ENCODE results near the gene C1orf141.
A peak's percentile ranks its signal among the peaks of the same experiment; 100 is the strongest.
"Not testable (repeated sequence)": the region's sequence is repeated elsewhere in the genome, so short reads cannot be mapped to it uniquely, and the experiment has no call there.

C1orf141 gene

DNA sequence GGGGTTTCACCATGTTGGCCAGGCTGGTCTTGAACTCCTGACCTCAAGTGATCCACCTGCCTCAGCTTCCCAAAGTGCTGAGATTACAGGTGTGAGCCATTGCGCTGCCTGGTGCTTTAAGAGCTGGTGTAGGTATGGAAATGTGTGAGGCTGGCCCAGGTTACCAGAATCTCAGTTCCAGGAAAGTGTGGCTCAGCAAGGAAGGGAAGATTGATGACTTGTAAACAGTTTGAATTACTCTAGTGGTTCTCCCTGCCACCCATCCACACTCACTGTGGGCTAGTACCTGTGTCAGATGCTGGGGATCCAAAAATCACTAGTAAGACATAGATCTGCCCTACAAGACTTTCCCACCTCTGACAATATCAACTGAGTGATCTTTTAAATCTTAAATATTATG, 46.3 kb downstream of the C1orf141 start:
- no peak for TF ChIP-seq ZNF274 (IDR thresholded peaks at IDR 0.05; ENCODE audit: low read depth, low read length)
- H3K4me3 ChIP-seq (ENCODE audit: low read length), result no peak overlapping the region

DNA sequence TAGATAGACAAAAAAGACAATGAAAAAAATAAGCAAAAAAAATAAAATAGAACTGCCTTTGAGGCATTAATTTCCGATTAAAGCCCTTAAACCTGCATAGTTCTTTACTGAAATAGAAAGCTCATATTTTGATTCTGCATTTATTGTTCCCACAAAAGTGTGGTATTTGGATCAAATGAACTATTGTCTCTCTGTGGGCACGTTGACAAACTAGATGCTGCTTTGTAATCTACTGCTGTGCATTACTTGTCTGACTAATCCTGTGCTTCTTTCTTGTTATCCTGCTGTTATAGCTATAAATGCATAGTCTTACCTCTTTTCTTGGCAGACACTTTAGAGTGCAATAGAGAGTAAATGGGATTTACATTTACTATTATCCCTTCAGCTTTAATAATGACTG, 49.4 kb downstream of the C1orf141 start:
- TF ChIP-seq ZNF274 (IDR thresholded peaks at IDR 0.05; ENCODE audit: low read depth, low read length), result no peak
- no peak overlapping the region for H3K4me3 ChIP-seq (ENCODE audit: low read length)

DNA sequence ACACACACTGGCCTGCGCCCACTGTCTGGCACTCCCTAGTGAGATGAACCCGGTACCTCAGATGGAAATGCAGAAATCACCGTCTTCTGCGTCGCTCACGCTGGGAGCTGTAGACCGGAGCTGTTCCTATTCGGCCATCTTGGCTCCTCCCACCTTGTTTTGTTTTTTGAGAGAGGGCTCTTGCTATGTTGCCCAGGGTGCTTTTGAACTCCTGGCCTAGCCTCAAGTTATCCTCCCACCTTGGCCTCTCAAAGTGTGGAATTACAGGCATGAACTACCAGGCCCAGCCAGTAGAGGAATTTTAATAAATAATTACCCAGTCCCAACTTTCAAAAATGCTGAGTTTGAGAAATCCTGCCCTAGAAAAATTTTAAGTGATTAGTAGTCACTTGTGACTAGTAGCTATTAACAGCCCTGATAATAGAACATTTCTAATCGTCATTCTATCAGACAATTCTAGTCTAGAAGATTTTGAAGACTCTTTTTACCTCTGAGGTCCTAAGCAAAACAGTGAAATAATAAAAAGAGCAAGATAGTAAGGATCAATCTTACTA, 49.9 kb downstream of the C1orf141 start:
- no peak overlapping the region for H3K4me3 ChIP-seq (ENCODE audit: low read length)
- TF ChIP-seq ZNF274 (IDR thresholded peaks at IDR 0.05; ENCODE audit: low read depth, low read length), result no peak

DNA sequence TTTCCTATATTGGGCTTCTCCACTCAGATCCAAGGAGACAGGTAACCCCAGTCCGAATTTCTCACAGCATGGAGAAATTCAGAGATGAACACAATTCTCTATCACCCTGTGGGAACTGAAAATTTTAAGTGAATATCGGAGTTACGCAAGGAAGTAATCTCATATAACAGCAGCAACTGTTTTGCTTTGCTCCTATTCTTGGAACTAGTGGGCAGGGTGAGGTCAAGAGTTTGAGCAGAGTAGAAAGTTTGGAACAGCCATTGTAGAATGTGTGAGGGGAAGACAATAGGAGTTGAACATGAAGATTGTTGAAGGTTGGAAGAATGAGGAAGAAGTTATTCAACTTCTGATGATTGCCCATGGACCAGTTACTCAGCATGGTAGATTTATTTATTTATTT, 56.5 kb downstream of the C1orf141 start:
- H3K4me3 ChIP-seq (ENCODE audit: low read length), result no peak overlapping the region
- no peak for TF ChIP-seq ZNF274 (IDR thresholded peaks at IDR 0.05; ENCODE audit: low read depth, low read length)

DNA sequence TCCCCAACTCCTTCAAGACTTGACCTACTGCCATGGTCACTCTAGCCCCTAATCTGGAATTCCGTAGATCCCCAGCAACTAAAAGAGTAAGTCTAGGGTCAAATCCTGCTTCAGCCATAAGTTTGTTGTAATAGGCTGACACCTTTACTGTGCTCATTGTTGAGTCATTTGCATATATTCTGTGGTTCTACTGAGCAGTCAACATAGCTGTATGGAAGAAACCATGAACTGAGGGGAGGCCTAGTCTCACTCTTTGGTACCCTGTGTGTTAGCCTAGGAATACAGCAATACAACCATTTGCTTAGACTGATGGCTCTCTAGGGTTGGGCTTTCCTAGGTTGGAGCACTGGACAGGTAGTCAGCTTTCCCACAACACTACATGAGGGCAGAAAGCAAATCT, 57.2 kb downstream of the C1orf141 start:
- H3K4me3 ChIP-seq (ENCODE audit: low read length), result no peak overlapping the region
- TF ChIP-seq ZNF274 (IDR thresholded peaks at IDR 0.05; ENCODE audit: low read depth, low read length), result no peak

DNA sequence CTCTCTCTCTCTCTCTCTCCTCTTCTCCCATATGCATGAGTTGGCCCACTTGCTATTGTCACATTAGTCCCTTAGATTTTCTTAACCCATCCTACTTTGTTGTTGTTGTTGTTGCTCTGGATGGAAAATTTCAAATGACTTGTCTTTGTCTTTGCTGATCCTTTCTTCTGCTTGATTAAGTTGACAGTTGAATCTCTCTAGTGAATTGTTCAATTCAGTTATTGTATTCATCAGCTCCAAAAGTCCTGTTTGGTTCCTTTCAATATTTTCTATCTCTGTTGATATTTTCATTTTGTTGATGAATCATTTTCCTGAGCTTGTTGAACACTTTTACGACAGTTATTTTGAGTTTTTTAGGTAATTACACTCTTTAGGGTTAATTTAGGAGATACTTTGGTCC, 62.0 kb downstream of the C1orf141 start:
- no peak overlapping the region for H3K4me3 ChIP-seq (ENCODE audit: low read length)
- TF ChIP-seq ZNF274 (IDR thresholded peaks at IDR 0.05; ENCODE audit: low read depth, low read length), result no peak

DNA sequence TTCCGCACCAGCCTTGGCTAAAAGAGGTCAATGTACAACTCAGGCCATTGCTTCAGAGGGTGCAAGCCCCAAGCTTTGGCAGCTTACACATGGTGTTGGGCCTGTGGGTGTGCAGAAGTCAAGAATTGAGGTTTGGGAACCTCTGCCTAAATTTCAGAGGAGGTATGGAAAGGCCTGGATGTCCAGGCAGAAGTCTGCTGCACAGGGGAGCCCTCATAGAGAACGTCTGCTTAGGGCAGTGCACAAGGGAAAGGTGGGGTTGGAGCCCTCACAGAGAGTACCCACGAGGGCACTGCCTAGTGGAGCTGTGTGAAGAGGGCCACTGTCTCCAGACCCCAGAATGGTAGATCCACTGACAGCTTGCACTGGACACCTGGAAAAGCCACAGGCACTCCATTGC, 67.1 kb downstream of the C1orf141 start:
- not testable (repeated sequence) for H3K4me3 ChIP-seq (ENCODE audit: low read length)

DNA sequence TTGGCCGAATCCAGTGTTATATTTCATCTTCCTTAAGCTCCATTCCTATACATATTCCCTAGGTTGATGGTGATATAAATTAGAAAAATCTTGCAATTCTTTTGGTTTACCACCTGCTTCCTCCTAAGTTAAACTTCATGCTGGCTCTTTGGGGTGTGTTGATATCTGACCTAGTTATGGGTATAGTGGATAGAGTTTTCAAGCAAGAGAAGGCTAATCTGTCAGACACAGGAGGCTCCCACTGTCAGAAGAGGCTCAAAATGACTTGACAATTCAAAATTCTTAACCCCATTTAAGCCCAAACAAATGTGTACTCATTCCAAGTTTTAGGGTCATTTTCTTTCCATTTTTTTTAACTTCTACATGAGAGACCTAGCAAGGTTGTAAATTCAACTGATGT, 72.4 kb downstream of the C1orf141 start:
- TF ChIP-seq ZNF274 (IDR thresholded peaks at IDR 0.05; ENCODE audit: low read depth, low read length), result no peak
- H3K4me3 ChIP-seq (ENCODE audit: low read length), result no peak overlapping the region

DNA sequence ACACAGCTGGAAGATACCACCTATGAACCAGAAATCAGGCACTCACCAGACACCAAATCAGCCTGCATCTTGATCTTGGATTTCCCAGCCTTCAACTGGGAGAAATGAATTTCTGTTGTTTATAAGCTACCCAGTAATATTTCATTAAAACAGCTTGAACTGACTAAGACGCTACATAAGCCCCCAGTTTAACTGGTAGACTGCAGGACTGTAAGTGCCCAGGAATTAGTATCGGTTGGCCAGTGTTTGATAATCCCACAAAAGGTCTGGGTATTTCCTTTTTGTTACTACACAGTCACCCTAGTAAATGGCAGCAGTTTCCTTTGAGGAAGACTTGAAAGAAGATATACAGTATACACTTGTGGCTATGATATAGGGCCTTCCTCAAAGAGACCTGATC, 73.5 kb downstream of the C1orf141 start:
- no peak for TF ChIP-seq ZNF274 (IDR thresholded peaks at IDR 0.05; ENCODE audit: low read depth, low read length)
- H3K4me3 ChIP-seq (ENCODE audit: low read length), result no peak overlapping the region

DNA sequence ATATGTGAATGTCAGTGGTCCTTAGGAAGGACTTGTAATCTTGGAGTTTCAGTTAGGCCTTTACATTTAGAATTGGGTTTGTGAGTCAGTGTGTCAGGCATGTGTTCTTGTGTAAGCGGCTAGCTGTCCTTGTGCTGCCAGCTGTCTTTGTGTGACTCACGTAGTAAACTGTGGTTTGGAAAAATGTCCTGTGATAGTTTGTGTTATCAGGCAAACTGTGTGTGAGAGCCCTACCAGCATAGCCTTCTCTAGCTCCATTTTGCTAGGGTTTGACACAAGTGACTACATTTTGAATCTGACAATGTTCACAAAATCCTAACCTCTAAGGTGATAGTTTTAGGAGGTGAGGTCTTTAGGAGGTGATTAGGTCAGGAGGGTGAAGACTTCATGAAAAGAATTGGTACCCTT, 74.0 kb downstream of the C1orf141 start:
- TF ChIP-seq ZNF274 (IDR thresholded peaks at IDR 0.05; ENCODE audit: low read depth, low read length), result no peak
- H3K4me3 ChIP-seq (ENCODE audit: low read length), result no peak overlapping the region

DNA sequence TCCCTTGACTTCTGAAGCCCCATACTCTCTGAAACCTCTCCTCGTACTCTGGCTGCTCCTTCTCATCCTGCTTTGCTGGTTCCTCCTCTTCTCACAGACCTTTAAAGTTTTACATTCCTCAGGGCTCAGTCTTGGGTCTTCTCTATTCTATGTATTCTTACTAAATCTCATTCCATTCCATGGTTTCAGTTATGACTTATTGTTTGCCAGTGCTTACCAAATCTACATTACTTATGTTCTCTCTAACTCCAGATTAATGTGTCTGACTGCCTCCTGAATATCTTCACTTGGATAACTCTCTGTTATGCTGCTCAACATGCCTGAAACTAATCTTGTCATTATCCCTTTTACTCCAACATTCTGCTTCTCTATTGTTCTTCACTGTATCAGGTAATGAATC, 75.4 kb downstream of the C1orf141 start:
- no peak for TF ChIP-seq ZNF274 (IDR thresholded peaks at IDR 0.05; ENCODE audit: low read depth, low read length)
- no peak overlapping the region for H3K4me3 ChIP-seq (ENCODE audit: low read length)

DNA sequence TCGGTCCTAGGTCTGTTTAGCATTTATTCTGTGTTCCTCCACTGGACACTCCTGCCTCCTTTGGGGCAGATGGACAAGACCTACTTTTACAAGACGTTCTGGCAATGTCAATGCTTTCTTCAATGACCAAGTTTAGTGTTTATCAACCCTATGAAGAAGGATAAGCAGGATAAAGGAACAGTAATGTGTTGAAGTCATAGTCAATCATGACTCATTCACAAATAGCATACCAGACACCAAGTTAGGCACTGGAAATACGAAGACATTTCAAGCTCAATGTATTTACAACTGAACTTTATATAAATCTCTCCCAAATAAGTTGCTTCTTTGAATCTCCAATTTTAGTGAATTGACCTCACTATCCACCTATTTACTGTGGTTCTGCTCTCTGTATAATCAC, 76.0 kb downstream of the C1orf141 start:
- no peak for TF ChIP-seq ZNF274 (IDR thresholded peaks at IDR 0.05; ENCODE audit: low read depth, low read length)
- no peak overlapping the region for H3K4me3 ChIP-seq (ENCODE audit: low read length)

DNA sequence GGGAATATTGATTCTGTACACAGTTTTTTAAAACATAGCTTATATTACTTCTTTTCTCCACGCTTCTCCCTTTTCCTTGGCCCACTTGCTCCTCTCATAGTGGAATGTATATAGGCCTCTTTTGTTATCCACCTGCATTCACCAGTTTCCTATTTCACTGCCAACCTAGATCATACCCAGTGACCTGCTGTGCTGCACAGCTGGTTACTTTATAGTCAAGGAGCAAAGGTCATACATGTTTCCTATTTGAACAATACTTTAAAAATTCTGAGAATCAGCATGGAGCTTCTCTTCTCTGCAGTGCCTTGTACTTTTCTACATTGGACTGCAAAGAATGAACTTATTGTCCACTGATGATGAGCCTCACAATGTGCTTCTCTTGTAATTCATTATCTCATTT, 76.5 kb downstream of the C1orf141 start:
- H3K4me3 ChIP-seq (ENCODE audit: low read length), result no peak overlapping the region
- TF ChIP-seq ZNF274 (IDR thresholded peaks at IDR 0.05; ENCODE audit: low read depth, low read length), result no peak

DNA sequence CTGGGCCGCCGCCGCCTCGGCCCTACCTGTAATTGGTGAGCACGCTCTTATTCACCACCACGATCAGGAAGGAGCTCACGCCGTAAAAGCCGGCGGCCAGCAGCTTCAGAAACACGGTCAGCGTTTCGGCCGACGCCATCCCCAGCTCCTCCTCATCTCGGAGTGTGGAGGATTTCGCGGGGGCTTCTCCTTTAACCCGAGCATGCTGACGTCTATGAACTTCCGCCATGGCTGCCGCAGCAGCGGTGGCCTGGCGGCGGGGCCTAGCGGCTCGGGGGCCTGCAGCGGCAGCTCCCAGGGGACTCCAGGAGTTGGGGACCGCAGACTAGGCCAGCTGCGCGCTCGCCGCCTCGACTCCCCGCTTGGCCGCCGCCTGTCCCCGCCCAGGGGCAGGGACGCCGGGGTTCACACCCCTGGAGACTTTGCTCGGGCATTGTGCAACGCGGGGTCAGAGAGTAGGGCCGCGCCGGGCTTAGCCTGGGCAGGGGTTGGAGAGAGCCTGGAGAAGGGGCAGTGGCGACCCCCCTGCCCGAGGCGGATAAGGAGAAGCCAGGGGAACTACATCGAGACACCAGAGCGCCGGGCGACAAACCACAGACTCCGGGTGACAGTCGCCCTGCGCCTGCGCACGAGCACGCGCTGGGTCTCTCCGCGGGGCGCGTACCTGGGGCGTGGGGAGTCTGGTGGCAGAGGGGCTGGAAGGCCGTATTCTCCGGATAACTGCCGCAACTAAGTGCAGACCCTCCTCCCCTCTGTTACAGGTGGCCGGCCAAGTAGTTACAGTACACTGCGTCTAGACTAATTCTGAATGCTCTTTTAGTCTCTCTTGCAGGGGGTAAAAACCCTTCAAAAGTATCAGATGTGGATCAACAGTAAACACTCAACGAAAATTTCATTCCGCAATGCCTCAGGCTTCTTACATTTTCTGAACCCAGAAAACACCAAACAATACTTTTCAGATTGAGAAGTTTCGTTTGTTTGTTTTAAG, 80.7 kb downstream of the C1orf141 start, which contains the start of gene SLC35D1:
Gene SLC35D1 (minus strand): TSS at position 364 of the 988 bp plus-strand sequence. CDS start 135 bp downstream, at position 229.
- peak within 1 kb of the TSS; percentile 86 for H3K4me3 ChIP-seq (ENCODE audit: low read length)
- no peak for TF ChIP-seq ZNF274 (IDR thresholded peaks at IDR 0.05; ENCODE audit: low read depth, low read length)

DNA sequence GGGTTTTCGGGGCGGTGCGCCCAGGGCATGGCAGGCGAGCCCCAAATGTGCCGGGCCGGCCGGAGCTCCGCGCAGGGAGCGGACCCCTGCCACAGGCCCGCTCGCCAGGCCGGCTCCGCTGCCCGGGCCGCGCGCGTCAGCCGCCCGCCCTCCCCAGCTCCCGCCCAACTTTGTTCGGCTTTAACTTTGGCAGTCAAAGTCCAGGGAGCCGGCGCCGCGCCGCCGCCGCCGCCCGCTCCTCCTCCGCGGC, 81.3 kb downstream of the C1orf141 start:
- no peak for TF ChIP-seq ZNF274 (IDR thresholded peaks at IDR 0.05; ENCODE audit: low read depth, low read length)
- H3K4me3 ChIP-seq (ENCODE audit: low read length), result peak overlapping the region; percentile 86

Measured in GM08714 (cell line).